ENCODE data around the gene CHTOP. TPM values are rescaled to one million over a fixed set of nuclear protein-coding genes. Genes with fewer than 3 reads are reported as not detected.
"Not testable (repeated sequence)": the region's sequence is repeated elsewhere in the genome, so short reads cannot be mapped to it uniquely, and the experiment has no call there.

Gene CHTOP, protein sequence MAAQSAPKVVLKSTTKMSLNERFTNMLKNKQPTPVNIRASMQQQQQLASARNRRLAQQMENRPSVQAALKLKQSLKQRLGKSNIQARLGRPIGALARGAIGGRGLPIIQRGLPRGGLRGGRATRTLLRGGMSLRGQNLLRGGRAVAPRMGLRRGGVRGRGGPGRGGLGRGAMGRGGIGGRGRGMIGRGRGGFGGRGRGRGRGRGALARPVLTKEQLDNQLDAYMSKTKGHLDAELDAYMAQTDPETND
- total RNA-seq (2014; rRNA removed; shearing (Covaris generic)), result 82.8 and 101 TPM in 2 replicates
- polyA plus RNA-seq (2014; cell fraction: nucleus; rRNA removed), result 101 and 131 TPM in 2 replicates

DNA sequence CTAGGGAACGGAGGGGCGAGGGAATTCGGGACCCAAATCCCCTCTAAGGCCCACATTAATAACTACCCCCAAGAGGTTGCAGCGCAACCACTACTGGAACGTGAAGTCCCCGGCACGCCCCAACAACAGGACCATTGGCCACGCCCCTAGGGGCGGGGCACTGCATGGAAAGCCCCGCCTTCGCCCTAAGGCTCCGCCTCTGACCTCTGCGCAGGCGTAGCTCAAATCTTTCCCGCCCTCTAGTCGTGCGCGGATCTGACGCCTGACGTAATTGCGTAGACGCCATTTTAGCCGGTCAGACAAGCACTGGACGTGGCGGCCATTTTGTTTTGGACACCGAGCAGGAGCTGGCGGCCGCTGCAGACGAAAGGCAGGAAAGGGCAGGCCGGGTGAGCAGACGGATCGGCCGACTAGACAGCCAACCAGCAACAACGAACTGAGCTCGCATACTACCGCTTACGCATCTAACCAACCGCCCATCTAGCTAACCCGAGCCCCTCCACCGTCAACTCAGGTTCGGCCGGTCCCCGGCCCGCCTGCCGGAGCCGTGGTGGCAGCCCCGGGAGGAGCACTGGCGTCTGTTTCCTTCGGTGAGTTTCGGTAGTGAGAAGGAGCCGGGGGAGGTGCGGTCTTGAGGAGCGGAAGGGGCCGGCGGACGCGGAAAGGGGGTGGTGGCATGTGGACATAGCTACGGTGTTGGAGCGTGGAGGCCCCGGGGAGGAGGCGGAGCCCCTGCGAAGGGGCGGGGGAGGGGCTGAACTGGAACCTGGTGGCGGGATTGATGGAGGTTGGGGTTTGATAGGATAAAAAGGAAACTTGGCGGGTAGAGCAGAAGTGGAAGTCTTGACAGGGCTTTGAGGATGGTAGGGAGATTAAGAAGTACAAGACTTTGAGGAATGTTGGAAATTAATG is at the start of gene CHTOP:
CHTOP (plus strand) TSS at position 313 of the 912 bp plus-strand sequence. CDS start 2,523 bp downstream, outside the sequence.
- peak; percentile 100 for DNase-seq (ENCODE audit: extremely low read depth, low read depth)

DNA sequence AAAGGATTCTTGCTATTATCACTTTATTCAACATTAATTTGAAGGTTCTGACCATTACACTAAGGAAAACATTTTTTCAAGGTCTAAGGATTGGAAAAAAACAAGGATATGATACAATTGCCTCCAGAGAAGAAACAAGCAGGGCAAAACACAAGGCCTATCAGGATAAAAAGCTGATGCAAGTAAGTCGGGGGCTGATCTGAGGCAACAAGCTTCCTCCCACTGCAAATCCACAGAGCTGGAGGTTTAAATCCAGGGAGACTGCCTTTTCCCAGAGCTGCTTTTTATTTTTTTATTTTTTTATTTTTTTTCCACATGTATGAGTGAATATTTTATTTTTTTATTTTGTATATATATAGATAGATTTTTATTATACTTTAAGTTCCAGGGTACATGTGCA is 48.9 kb upstream of the CHTOP start:
- no peak for DNase-seq (ENCODE audit: extremely low read depth, low read depth)

DNA sequence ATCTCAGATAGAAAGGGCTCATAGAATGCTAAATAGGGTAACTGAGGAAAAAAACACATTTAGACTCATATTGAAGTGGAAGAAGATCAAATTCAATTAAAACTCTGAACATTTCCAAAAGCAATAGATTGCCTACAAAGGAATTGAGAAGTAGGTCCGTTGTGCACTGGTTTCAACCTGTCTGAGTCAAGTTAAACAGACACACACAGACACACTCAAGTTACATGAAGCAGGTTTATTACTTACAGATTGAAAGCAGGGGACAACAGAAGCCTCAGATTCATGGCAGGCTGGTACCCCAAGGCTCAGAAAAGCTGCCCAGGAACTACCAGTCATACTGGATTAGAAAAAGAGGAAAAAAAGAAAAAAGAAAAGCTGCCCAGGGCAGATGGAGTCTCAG is 47.5 kb upstream of the CHTOP start:
- no peak for DNase-seq (ENCODE audit: extremely low read depth, low read depth)

DNA sequence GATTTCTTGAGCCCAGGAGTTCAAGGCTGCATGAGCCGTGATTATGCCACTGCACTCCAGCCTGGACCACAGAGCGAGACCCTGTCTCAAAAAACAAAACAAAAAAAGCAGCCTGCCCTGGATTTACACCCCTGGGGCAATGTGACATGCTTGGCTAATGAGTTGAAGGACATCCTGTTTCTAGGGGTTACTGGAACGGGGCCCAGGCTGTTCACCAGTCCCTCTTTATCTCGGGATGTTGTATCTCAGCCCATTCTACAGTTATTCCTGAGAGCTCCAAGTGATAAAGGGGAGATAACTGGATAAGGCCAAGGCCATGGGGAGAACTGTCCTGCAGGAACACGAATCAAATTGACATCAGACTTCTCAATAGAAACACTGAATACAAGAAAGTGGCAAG is 46.6 kb upstream of the CHTOP start:
- no peak for DNase-seq (ENCODE audit: extremely low read depth, low read depth)

DNA sequence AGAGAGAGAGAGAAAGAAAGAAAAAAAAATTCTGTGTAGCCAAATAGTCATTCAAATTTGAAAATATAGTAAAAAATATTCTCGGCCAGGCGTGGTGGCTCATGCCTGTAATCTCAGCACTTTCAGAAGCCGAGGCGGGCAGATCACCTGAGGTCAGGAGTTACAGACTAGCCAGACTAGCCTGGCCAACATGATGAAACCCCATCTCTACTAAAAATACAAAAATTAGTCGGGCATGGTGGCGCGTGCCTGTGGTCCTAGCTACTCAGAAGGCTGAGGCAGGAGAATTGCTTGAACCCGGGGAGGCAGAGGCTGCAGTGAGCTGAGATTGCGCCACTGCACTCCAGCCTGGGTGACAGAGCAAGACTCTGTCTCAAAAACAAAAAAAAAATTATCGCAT is 45.8 kb upstream of the CHTOP start:
- not testable (repeated sequence) for DNase-seq (ENCODE audit: extremely low read depth, low read depth)

DNA sequence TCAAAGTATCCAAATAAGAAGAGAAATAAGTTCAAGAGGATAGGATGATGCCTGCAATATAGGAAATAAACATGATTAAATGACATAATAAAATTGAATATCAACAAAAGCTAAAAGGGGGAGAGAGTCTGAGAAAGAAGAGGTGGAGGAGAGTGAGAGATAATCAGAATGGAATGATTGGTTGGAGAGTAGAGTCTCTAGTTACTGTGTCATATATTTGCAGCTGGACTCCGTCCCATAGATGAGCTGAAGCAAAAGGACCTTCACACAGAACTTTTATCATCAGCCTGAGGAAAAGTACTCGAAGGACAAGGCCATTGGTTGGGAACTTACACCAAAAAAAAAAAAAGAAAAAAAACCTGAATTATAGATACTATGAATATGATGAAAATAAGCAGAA is 45.4 kb upstream of the CHTOP start:
- DNase-seq (ENCODE audit: extremely low read depth, low read depth), result no peak

DNA sequence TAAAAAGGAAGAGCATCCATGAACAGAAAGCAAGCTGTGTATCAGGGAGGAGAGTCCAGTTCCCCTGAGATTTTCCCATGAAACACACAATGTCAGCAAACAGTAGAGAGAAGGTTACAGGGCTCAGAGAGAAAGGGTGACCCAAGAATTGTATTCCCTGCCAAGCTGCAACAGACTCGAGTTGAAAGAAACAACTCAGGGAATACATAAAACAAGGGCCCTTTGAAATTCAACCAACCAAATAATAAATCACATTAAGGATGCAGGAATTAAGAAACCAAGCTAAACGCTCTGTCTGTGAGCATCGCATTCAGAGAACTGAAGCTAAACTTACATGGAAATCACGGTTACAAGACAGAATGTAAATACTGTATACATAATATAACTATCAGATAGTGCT is 41.1 kb upstream of the CHTOP start:
- no peak for DNase-seq (ENCODE audit: extremely low read depth, low read depth)

DNA sequence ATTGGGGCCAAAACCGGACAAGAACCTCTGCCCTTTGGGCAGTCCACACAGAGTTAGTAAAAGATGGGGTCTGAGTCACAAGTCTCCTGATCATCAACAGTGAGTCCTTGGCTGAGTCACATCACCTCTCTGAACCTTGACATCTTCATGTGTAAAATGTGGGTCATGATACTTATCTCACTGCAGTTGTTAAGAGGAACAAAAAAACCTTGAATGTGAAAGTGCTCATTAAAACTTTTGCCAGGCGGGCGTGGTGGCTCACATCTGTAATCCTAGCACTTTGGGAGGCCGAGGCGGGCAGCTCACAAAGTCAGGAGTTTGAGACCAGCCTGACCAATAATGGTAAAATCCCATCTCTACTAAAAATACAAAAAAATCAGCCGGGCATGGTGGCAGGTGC is 36.7 kb upstream of the CHTOP start:
- peak; percentile 47 for DNase-seq (ENCODE audit: extremely low read depth, low read depth)

DNA sequence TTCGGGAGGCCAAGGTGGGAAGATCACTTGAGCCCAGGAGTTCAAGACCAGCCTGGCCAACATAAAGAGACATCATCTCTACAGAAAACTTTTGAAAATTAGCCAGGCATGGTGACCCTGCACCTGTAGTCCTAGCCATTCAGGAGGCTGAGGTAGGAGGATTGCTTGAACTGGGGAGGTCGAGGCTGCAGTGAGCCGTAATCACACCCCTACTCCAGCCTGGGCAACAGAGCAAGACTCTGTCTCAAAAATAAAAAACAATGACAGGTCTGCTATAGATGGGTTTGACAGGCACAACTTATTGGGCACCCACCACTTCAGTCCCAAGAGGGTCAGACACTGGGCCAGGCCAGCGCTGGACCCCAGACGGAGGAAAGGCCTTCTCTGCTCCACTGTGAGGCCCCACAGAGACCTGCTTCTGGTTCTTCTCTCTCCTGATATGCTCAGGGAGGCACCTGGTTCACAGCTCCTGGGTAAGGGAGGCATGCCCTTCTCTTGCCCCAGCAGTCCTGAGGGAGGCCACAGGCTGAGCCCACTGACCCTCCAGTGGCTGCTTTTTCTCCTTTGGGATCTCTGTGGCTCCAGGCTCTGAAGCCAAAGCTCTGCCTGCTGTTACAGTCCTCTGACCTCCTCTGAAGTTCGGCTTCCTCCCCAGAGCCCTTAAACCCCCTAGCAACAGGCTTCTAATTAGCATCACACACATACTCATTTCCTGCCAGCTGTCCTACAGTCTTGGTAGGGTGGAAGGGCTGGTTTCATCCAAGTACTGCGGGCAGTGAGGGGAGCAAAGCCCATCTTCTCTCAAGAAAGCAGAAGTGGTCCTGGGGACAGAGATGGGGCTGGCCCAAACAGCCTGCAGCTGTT is 35.3 kb upstream of the CHTOP start:
- no peak for DNase-seq (ENCODE audit: extremely low read depth, low read depth)

DNA sequence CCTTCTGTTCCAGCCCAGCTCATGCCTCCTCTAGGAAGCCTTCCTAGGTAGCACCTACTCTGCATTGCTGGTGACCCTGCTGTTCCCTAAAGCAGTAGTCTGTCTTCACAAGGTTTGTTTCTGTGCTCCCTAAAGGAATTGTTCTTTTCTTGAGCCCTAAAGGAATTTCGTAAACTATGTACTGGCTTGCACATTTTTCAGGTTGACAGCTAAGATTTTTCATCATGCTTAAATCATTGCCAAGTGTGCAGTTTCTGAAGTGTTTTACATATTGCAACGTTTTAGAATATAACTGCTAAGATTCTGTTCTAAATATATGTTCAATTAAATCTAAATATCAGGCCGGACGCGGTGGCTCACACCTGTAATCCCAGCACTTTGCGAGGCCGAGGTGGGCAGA is 34.0 kb upstream of the CHTOP start:
- no peak for DNase-seq (ENCODE audit: extremely low read depth, low read depth)

DNA sequence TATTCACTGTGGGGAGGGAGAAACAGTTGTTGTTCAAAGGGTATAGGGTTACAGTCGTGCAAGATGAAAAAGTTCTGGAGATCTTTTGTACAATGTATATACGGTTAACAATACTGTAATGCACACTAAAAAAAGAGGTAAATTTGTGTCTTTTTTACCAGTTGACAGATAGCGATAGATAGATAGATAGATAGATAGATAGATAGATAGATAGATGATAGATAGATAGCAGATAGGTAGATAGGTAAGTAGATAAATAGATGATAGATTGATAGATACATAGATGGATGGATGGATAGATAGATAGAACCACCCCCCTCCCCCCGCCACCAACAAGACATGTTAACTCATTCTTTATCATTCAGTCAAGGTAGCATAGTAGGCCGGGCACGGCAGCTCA is 31.1 kb upstream of the CHTOP start:
- no peak for DNase-seq (ENCODE audit: extremely low read depth, low read depth)

DNA sequence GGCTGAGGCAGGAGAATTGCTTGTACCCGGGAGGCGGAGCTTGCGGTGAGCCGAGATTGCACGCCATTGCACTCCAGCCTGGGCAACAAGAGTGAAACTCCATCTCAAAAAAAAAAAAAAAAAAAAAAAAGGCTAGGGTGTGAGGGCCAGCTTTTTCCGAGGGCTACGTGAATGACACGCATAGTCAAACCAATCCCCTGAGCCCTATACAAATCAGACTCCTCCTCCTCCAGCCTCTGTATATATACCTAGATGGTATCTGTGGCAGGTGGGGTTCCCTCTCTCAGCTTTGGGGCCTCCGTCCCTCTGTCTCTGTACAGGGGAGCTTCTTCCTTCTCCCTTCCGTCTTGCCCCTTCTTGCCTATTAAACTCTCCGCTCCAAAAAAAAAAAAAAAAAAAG is 27.7 kb upstream of the CHTOP start:
- no peak for DNase-seq (ENCODE audit: extremely low read depth, low read depth)

DNA sequence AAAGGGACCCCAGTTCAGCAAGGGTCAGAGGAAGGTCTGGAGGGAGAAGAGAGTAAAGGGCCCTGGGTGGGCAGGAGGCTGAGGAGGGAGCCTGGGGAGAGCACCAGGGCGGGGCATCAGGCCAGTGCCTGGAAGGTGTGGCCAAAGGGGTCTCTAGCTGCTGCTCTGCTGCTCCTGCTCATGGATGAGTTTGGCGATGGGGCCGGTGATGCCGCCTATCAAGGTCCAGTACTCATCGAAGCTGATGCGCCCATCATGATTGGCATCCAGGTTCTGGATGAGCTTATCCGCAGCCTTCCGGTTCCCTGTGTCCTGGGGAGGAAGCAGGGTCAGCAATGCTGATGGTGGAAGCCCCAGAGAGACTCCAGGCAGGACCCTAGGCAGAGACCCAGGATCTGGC is 26.5 kb upstream of the CHTOP start:
- DNase-seq (ENCODE audit: extremely low read depth, low read depth), result no peak

DNA sequence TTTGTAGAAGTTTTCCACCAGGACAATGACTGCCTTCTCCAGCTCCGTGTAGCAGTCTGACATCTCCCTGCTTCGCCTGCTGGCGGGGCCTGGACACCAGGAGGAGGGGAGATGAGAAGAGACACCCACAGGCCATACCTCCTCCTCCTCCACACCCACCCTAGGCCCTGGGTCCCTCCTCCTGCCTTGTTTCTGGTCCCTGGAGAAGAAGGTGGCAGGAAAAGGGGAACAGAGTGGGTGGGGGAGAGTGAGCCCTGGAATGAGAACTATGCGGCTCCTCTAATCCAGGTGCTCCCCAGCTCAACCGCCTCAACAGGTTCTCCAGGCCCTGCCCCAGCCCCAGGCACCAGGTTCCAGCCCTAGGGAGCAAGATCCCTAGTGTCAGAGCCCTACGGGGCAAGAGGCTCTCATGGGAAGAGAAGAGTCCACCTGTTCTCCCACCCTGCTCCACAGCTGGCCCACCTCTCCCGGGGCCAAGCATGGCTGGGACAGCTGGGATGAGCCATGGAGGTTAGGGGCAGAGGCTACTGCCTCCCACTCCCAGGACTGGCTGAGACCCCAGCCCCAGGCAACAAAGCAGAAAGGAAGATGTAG is 25.7 kb upstream of the CHTOP start:
- DNase-seq (ENCODE audit: extremely low read depth, low read depth), result no peak

DNA sequence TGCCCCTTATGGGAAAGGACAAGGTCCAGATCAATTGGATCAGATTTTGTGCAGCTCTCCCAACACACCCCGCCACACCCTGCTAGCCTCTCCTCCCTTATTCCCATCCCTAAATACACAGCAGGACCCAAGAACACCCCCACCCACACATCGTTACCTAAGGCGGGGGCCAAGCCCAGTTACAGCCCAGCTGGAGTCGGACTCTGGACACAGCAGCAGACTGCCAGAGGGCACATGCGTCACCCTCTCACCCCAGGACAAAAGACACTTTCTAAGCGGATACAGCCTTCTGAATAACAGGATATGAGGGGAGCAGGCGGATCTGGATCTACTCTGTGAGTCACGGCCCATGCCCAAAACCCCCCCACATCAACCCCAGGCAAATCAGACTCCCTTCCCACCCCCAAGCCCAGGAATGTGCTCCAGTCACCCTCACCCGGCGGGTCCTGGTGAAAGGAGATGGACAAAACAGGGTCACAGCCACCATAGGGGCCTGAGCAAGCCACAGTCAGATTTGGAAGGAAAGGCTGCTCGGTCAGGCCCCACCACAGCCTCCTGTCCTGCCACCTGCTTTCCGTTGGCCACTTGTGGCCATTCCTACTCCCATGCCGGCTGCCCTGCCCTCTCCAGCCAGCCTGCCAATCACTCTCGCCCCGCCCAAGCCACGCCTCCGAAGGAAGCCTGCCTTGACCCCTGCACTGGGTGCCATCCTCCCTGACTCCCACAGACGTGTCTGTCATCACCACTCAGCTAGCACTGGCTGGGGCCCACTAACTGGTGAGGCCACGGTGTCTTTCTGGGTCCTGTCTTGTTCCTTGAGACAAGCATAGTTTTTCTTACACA is 24.9 kb upstream of the CHTOP start:
- DNase-seq (ENCODE audit: extremely low read depth, low read depth), result peak; percentile 95

DNA sequence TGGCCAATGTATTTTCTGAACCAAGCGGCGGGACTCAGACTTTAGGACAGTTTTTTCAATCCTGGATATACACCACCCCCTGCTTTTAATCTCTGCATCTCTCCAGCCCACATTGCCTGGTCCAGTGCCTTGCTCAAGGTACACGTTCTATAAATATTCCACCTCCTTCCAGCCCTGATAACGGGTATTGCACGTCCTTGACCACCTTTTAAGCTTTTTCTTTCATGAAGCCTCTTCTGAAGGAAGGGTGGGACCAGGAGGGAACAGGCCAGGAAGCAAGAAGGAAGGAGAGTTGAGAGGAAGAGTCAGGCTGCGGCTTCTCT is 24.3 kb upstream of the CHTOP start:
- DNase-seq (ENCODE audit: extremely low read depth, low read depth), result no peak

DNA sequence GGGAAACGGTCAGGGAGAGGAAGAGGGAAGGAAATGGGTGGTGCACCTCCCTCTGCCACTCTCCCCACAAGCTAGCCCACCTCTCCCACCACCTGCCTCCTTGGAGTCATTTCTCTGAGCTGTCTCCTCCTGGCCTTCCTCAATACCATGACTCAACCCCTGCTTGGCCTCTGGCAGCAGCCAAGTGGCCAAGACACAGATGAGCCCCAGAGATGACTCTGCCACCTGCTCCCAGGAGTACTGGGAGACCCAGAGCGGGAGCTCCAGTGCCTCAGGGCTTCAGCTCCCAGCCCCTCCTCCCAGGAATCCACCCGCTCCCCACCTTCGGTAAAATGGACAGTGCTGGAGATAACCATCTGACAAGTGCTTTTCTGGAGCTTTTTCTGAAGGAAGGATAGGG is 23.5 kb upstream of the CHTOP start:
- DNase-seq (ENCODE audit: extremely low read depth, low read depth), result no peak

DNA sequence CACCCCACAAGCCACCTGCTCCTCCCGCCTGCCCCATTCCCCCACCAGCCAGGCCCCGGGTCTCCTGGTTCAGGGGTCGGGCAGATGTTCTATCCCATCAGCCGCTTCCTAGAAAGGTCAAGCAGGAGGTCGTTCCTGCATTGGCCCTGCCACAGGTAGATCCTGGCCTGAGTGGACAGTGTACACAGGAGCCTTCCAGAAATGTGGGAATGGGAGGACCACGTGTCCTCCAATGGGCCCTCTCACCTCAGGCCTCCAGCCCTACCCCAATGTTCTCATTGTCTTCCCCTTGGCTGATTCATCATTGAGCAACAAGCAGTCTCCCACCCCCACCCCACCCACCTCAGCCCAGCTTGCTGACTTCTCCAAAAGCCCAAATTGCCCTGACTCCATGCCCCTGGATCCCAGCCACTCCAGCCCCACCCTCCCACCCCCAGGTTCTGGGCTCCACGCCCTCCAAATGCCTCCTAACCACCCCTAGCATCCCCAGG is 23.0 kb upstream of the CHTOP start:
- no peak for DNase-seq (ENCODE audit: extremely low read depth, low read depth)

DNA sequence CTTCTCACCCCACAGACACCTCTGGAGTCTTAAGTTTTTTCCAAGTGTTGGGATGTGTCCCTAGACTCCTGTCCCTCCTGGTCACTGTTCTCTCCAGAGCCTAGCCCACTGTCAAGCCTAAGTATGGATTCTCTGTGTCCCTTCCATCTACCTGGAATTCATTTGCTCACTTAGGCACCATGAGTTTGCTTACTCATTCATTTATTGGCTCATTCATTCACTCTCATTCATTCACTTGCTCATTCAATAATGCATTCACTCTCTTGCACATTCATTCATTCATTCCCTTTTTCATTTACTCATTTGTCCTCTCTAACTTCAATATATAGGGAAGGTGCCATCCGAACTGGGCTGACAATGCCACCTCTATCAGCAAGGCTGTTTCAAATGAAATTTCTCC is 22.5 kb upstream of the CHTOP start:
- no peak for DNase-seq (ENCODE audit: extremely low read depth, low read depth)

All from NCI-H460 (cell line).